NCI-H1417 treated with DMSO at 0.1 percent for 48 hours (cell line): ENCODE measurements around the gene NRTN.
"Not testable (repeated sequence)": the region's sequence is repeated elsewhere in the genome, so short reads cannot be mapped to it uniquely, and the experiment has no call there.

ENCODE experiments used
- DNase-seq: peaks from one replicate; lab custom pipeline; 2025; lab: John Stamatoyannopoulos, UW

Gene NRTN

GRCh38 chr19:5838353-5839064 is 33.6 kb downstream of the NRTN start:
- no peak for DNase-seq

GRCh38 chr19:5839065-5840017 is 34.5 kb downstream of the NRTN start, which contains the start of gene FUT6:
TSS of gene FUT6 (minus strand) at chr19:5839702. CDS start at chr19:5832567, 7,135 bp downstream.
- DNase-seq = no peak

- not testable (repeated sequence) for DNase-seq
Measured at GRCh38 chr19:5841735-5842111, 36.9 kb downstream of the NRTN start.

- DNase-seq = no peak
Measured at GRCh38 chr19:5843295-5843927, 38.5 kb downstream of the NRTN start.

GRCh38 chr19:5844456-5845433 is 39.9 kb downstream of the NRTN start:
- no peak for DNase-seq

- not testable (repeated sequence) for DNase-seq
Measured at GRCh38 chr19:5847846-5848245, 43.0 kb downstream of the NRTN start.

- not testable (repeated sequence) for DNase-seq
Measured at GRCh38 chr19:5848621-5849020, 43.8 kb downstream of the NRTN start.

GRCh38 chr19:5850189-5850588 is 45.3 kb downstream of the NRTN start:
- no peak for DNase-seq

- no peak for DNase-seq
Measured at GRCh38 chr19:5850743-5851293, 46.0 kb downstream of the NRTN start.

- DNase-seq = no peak
Measured at GRCh38 chr19:5851302-5851701, 46.4 kb downstream of the NRTN start, which contains the start of gene FUT3. TSS of gene FUT3 (minus strand) at chr19:5851449.

- DNase-seq = not testable (repeated sequence)
Measured at GRCh38 chr19:5854121-5854520, 49.3 kb downstream of the NRTN start.

GRCh38 chr19:5855151-5855550 is 50.3 kb downstream of the NRTN start:
- DNase-seq = not testable (repeated sequence)

- DNase-seq = no peak
Measured at GRCh38 chr19:5857203-5858081, 52.6 kb downstream of the NRTN start.

- DNase-seq = no peak
Measured at GRCh38 chr19:5863030-5863665, 58.3 kb downstream of the NRTN start.

GRCh38 chr19:5864013-5864720 is 59.3 kb downstream of the NRTN start:
- no peak for DNase-seq

GRCh38 chr19:5864725-5865486 is 60.0 kb downstream of the NRTN start:
- DNase-seq = no peak

- DNase-seq = no peak
Measured at GRCh38 chr19:5865772-5866171, 60.9 kb downstream of the NRTN start.
